Small intestine (tissue), 16 donors: ENCODE data around the gene TCEAL8. TPM values are rescaled to one million over a fixed set of nuclear protein-coding genes. Genes with fewer than 3 reads are reported as not detected.
A peak's percentile ranks its signal among the peaks of the same experiment; 100 is the strongest.

Source experiments
- DNase-seq, 2 donors: peaks; one replicate each; pipeline versions ENCODE4 v3.0.0 to v3.0.0-alpha.2; 2013
- FAIRE-seq: peaks from 2 replicates; lab custom pipeline; 2012; peaks lifted over from hg19 to GRCh38; lab: Jason Lieb, UNC
- H3K27ac ChIP-seq, 3 donors: one replicate each; pipeline ENCODE4 v1.5.1; 2013; ENCODE audit warnings: low read length in 2 of 3, mild to moderate bottlenecking in 2 of 3, control low read depth in 1 of 3, inconsistent platforms in 1 of 3, low read depth in 1 of 3, moderate library complexity in 1 of 3
- H3K27me3 ChIP-seq, 3 donors: one replicate each; pipeline ENCODE4 v1.6.1; 2013; ENCODE audit warnings: low read length in 3 of 3, inconsistent platforms in 1 of 3; ENCODE audit not compliant: control insufficient read depth in 3 of 3, insufficient read depth in 3 of 3
- H3K36me3 ChIP-seq, 3 donors: one replicate each; pipeline ENCODE4 v1.6.1; 2013; ENCODE audit warnings: low read length in 3 of 3, inconsistent platforms in 1 of 3, low read depth in 1 of 3, mild to moderate bottlenecking in 1 of 3, moderate library complexity in 1 of 3; ENCODE audit not compliant: control insufficient read depth in 3 of 3, insufficient read depth in 2 of 3
- H3K4me1 ChIP-seq, 3 donors: one replicate each; pipeline ENCODE4 v1.6.1; 2013; ENCODE audit warnings: low read length in 2 of 3, inconsistent platforms in 1 of 3, low read depth in 1 of 3, mild to moderate bottlenecking in 1 of 3, moderate library complexity in 1 of 3; ENCODE audit not compliant: control insufficient read depth in 3 of 3, insufficient read depth in 2 of 3
- H3K4me3 ChIP-seq, 3 donors: one replicate each; pipeline ENCODE4 v1.5.1; 2013; ENCODE audit warnings: low read length in 3 of 3, control low read depth in 1 of 3, inconsistent platforms in 1 of 3, low read depth in 1 of 3, mild to moderate bottlenecking in 1 of 3, moderate library complexity in 1 of 3
- H3K9me3 ChIP-seq, 2 donors: one replicate each; pipeline ENCODE4 v1.6.1; 2013; ENCODE audit warnings: low read depth in 1 of 2, low read length in 1 of 2; ENCODE audit not compliant: control insufficient read depth in 2 of 2, insufficient read depth in 1 of 2
- WGBS, 3 donors: extraction: QIAGEN DNeasy Blood & Tissue Kit; methylation state at CpG; one replicate each; pipeline ENCODE4 v1.1.7; 2013; 5-methylcytosine and 5-hydroxymethylcytosine counted together
- long read RNA-seq, 10 donors: transcript quantifications; one replicate each; lab custom pipeline, GENCODE V29; 2026
- polyA plus RNA-seq, 4 donors: library from polyadenylated mRNA; stranded (reverse) in 3 of 4; unstranded in 1 of 4; fragments of 200-250 nt in 3 of 4; fragments of 120-200 nt in 1 of 4; gene quantifications; one replicate each; pipeline versions ENCODE4 v1.2.1 to v1.2.3, GENCODE V29; 2013
- donor health status: healthy with polysubstance abuse.
- donor health status: control.
- donor health status: control.
- donor health status: Bipolar disorder and iron deficiency.
- donor health status: healthy.

TCEAL8 gene
- polyA plus RNA-seq, result 100 to 1,000 TPM in 1 of 4 donors, 10 to 100 TPM in 3; 24.8 to 119 (median 47.5) TPM
- long read RNA-seq, donor 1, transcript TCEAL8-201 (2 exons, 1,131 nt), result minor isoform, 25 of 184 reads
- long read RNA-seq, donor 1, transcript TCEAL8-202 (3 exons, 1,222 nt), result major isoform, 96 of 184 reads
- long read RNA-seq, donor 1, partial matches to known transcripts, result 57 of 184 reads
- long read RNA-seq, donor 1, other reads (novel, unspliced or antisense), result 6 of 184 reads
- long read RNA-seq, donor 2, transcript TCEAL8-202 (3 exons, 1,222 nt), result major isoform, 27 of 36 reads
- long read RNA-seq, donor 2, partial matches to known transcripts, result 5 of 36 reads
- long read RNA-seq, donor 2, other reads (novel, unspliced or antisense), result 0 of 36 reads
- long read RNA-seq, donor 3, transcript TCEAL8-202 (3 exons, 1,222 nt), result major isoform, 27 of 52 reads
- long read RNA-seq, donor 3, transcript TCEAL8-201 (2 exons, 1,131 nt), result minor isoform, 20 of 52 reads
- long read RNA-seq, donor 3, partial matches to known transcripts, result 5 of 52 reads
- long read RNA-seq, donor 3, other reads (novel, unspliced or antisense), result 0 of 52 reads
- long read RNA-seq, donor 4, partial matches to known transcripts, result 0 of 2 reads
- long read RNA-seq, donor 4, other reads (novel, unspliced or antisense), result 0 of 2 reads
- long read RNA-seq, donor 5, transcript TCEAL8-202 (3 exons, 1,222 nt), result major isoform, 14 of 17 reads
- long read RNA-seq, donor 5, partial matches to known transcripts, result 0 of 17 reads
- long read RNA-seq, donor 5, other reads (novel, unspliced or antisense), result 0 of 17 reads
- long read RNA-seq, donor 6, transcript TCEAL8-202 (3 exons, 1,222 nt), result major isoform, 43 of 48 reads
- long read RNA-seq, donor 6, transcript TCEAL8-201 (2 exons, 1,131 nt), result minor isoform, 5 of 48 reads
- long read RNA-seq, donor 6, partial matches to known transcripts, result 0 of 48 reads
- long read RNA-seq, donor 6, other reads (novel, unspliced or antisense), result 0 of 48 reads
- long read RNA-seq, donor 7, transcript TCEAL8-202 (3 exons, 1,222 nt), result major isoform, 91 of 133 reads
- long read RNA-seq, donor 7, transcript TCEAL8-201 (2 exons, 1,131 nt), result minor isoform, 21 of 133 reads
- long read RNA-seq, donor 7, partial matches to known transcripts, result 21 of 133 reads
- long read RNA-seq, donor 7, other reads (novel, unspliced or antisense), result 0 of 133 reads
- long read RNA-seq, donor 8, partial matches to known transcripts, result 0 of 5 reads
- long read RNA-seq, donor 8, other reads (novel, unspliced or antisense), result 0 of 5 reads
- long read RNA-seq, donor 9, transcript TCEAL8-202 (3 exons, 1,222 nt), result major isoform, 18 of 22 reads
- long read RNA-seq, donor 9, partial matches to known transcripts, result 0 of 22 reads
- long read RNA-seq, donor 9, other reads (novel, unspliced or antisense), result 0 of 22 reads
- long read RNA-seq, donor 10, transcript TCEAL8-202 (3 exons, 1,222 nt), result major isoform, 69 of 87 reads
- long read RNA-seq, donor 10, transcript TCEAL8-201 (2 exons, 1,131 nt), result minor isoform, 12 of 87 reads
- long read RNA-seq, donor 10, partial matches to known transcripts, result 6 of 87 reads
- long read RNA-seq, donor 10, other reads (novel, unspliced or antisense), result 0 of 87 reads

DNA sequence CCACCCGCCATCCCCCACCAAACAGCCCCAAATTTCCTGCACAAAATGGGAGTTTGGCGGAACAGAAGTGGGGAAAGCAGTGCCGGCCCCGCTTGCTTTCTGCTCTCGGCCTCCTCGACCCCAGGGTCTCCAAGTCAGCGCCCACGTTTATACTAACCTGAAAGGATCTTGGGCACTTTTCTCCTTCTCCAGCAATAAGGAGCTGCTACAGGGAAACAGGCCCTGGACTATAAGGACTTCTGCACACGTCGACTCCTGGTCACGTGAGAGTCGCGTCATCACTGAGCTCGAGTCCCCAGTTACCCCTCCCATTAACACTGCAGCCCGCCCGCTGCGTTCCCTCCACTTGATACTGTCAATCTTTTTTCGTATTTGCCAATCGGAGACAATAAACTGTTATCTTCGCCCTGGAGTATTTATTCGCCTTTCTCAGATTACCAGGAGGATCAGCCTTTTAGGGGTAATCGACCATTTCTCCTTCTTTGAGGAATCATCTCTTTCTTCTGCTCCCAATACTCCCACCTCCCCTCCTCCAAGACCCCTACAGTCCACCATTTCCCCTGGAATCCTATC lies at the start of gene TCEAL8:
TSS of gene TCEAL8 (minus strand) at position 235 of the 573 bp plus-strand sequence. CDS start 1,176 bp downstream, outside the sequence.
- Histone ChIP-seq H3K27ac (peak within 1 kb of the TSS; percentile 21 to 87 (median 85)), H3K4me3 (peak within 1 kb of the TSS; percentile 48 to 64 (median 57)), H3K4me1 (peaks cover 0 to 13% (median 0%) of the 10 kb centered on the region in 3 donors), H3K9me3 (no peaks in the 10 kb centered on the region), H3K36me3 (peaks cover 0 to 9% (median 0%) of the 10 kb centered on the region in 3 donors), H3K27me3 (no peaks in the 10 kb centered on the region)
- DNase-seq, result peak; percentile 84 to 89
- no peak for FAIRE-seq
- WGBS, 3 donors, result 0 to 29% (median 9%) methylated on average over 22 of the region's 22 CpGs

DNA sequence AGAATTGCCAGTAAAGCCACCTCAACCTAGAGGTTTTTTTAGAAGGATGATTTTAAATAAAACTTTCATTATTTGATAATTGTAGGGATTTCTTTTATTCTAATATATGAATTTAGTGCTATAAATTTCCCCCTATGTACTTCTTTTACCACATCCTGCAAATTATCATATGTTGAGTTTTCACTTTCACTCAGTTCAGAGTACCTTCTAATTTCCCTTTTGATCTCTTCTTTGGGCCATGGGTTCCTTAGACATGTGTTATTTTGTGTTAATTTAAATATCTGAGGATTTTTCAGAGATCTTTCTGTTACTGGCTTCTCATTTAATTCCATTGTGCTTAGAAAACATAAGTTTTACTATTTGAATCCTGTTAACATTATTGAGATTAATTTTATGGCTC lies 49.8 kb upstream of the TCEAL8 start:
- H3K27ac ChIP-seq, result no peak overlapping the region
- no peaks in the 10 kb centered on the region for H3K27me3 ChIP-seq
- no peaks in the 10 kb centered on the region for H3K4me1 ChIP-seq
- H3K9me3 ChIP-seq, result no peaks in the 10 kb centered on the region
- FAIRE-seq (no peak), DNase-seq (no peak)
- H3K4me3 ChIP-seq, result no peak overlapping the region
- peaks cover 0 to 2% (median 0%) of the 10 kb centered on the region in 3 donors for H3K36me3 ChIP-seq

GRCh38 chrX:103293118-103293517 lies 38.2 kb upstream of the TCEAL8 start:
- H3K9me3 ChIP-seq, result no peaks in the 10 kb centered on the region
- no peak overlapping the region for H3K4me3 ChIP-seq
- H3K4me1 ChIP-seq, result no peaks in the 10 kb centered on the region
- no peak overlapping the region for H3K27ac ChIP-seq
- no peak for DNase-seq
- H3K27me3 ChIP-seq, result no peaks in the 10 kb centered on the region
- no peak for FAIRE-seq
- 81 to 97% (median 95%) methylated on average over 2 of the region's 2 CpGs for WGBS, 3 donors
- no peaks in the 10 kb centered on the region for H3K36me3 ChIP-seq

GRCh38 chrX:103279624-103280023 lies 24.7 kb upstream of the TCEAL8 start:
- Histone ChIP-seq H3K36me3 (no peaks in the 10 kb centered on the region), H3K4me1 (no peaks in the 10 kb centered on the region), H3K9me3 (no peaks in the 10 kb centered on the region), H3K27me3 (peaks cover 0 to 20% (median 2%) of the 10 kb centered on the region in 3 donors), H3K27ac (no peak overlapping the region), H3K4me3 (no peak overlapping the region)
- no peak for DNase-seq
- WGBS, 3 donors, result 64 to 91% (median 82%) methylated on average over 1 of the region's 1 CpG
- FAIRE-seq, result no peak

DNA sequence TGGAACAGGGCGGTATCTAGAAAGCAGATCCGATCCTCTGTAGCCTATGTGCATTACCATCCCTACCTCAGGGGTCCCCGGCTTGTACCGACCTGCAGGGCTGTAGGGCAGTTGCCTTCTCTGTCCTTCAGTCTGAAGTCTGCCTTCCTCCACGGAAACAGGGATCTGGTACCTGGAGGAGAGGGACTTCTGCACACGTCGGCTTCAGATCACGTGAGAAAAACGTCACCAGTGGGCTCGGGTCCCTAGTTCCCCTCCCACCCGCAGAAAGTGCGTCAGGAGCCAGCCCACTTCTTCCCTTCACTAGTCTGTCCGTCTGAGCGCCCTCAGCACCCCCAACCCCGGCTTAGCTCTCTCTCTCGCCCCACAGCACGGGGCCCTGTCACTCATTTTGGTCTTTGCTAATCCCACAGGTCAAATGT lies 21.6 kb upstream of the TCEAL8 start, which contains the start of gene TCEAL5:
TSS of gene TCEAL5 (minus strand) at position 170 of the 422 bp plus-strand sequence. CDS start 2,187 bp downstream, outside the sequence.
- FAIRE-seq, result no peak
- Histone ChIP-seq H3K4me1 (no peaks in the 10 kb centered on the region), H3K36me3 (no peaks in the 10 kb centered on the region), H3K4me3 (peak within 1 kb of the TSS in 1 of 3 donors; percentile 36), H3K27ac (no peak within 1 kb of the TSS), H3K9me3 (no peaks in the 10 kb centered on the region), H3K27me3 (peaks cover 0 to 22% (median 2%) of the 10 kb centered on the region in 3 donors)
- 2 to 31% (median 12%) methylated on average over 12 to 17 of the region's 17 CpGs for WGBS, 3 donors
- peak in 1 of 2 donors; percentile 26 for DNase-seq

GRCh38 chrX:103275947-103276567 lies 21.1 kb upstream of the TCEAL8 start:
- 8 to 45% (median 22%) methylated on average over 16 to 23 of the region's 23 CpGs for WGBS, 3 donors
- DNase-seq, result no peak

GRCh38 chrX:103274284-103274683 lies 19.3 kb upstream of the TCEAL8 start:
- 89 to 96% (median 94%) methylated on average over 4 of the region's 4 CpGs for WGBS, 3 donors
- no peak overlapping the region for H3K27ac ChIP-seq
- no peak for FAIRE-seq
- no peak for DNase-seq
- H3K4me1 ChIP-seq, result no peaks in the 10 kb centered on the region
- H3K36me3 ChIP-seq, result no peaks in the 10 kb centered on the region
- no peaks in the 10 kb centered on the region for H3K9me3 ChIP-seq
- no peak overlapping the region for H3K4me3 ChIP-seq
- peaks cover 0 to 22% (median 2%) of the 10 kb centered on the region in 3 donors for H3K27me3 ChIP-seq

More at GRCh38 chrX:103275947-103276567, 21.1 kb upstream of the TCEAL8 start:
- Histone ChIP-seq H3K27ac (no peak overlapping the region), H3K4me1 (no peaks in the 10 kb centered on the region), H3K36me3 (no peaks in the 10 kb centered on the region), H3K27me3 (peaks cover 0 to 22% (median 2%) of the 10 kb centered on the region in 3 donors), H3K9me3 (no peaks in the 10 kb centered on the region), H3K4me3 (peak overlapping the region in 1 of 3 donors; percentile 36)
- no peak for FAIRE-seq
